HCT116 (cell line): ENCODE data around the gene RCSD1. TPM values are rescaled to one million over a fixed set of nuclear protein-coding genes. Genes with fewer than 3 reads are reported as not detected.

Source experiments
- ATAC-seq: fragments of 200-7000 bp; cut with Tn5 transposase; 2 replicates; pipeline ENCODE4 v1.9.1; 2020; ENCODE audit warnings: mild to moderate bottlenecking, moderate library complexity
- BruUV-seq: library from RNA; stranded (reverse); fragments of 400-500 nt; replicated peaks from 2 replicates; lab custom pipeline; 2021; lab: Mats Ljungman, UMichigan
- CTCF ChIA-PET: fragments of 300-600 bp; sonication (Branson Sonifier 250); formaldehyde crosslinking; loops from one replicate; lab custom pipeline; 2021; ENCODE audit warnings: antibody characterized with exemption; lab: Charles Lee
- POLR2A ChIA-PET: fragments of 300-600, 350-600 bp; sonication (Branson Sonifier 250); formaldehyde crosslinking; loops from one replicate; lab custom pipeline; 2021; ENCODE audit warnings: antibody characterized with exemption; lab: Charles Lee
- RAD21 ChIA-PET, 2 experiments: fragments of 300-600 bp; sonication (Branson Sonifier 250); formaldehyde crosslinking; loops; one replicate each; lab custom pipeline; 2023; ENCODE audit warnings: low total read pairs in 2 of 2; ENCODE audit not compliant: uncharacterized antibody in 2 of 2, unreplicated experiment in 2 of 2, low non-redundant PET in 1 of 2; lab: Charles Lee
- DNase-seq: peaks from one replicate; pipeline ENCODE4 v3.0.0-alpha.2; 2010; ENCODE audit warnings: low read depth, low spot score
- H2AFZ ChIP-seq: fragments of 200-600 bp; shearing (Covaris generic), sonication (generic); 2 replicates; pipeline ENCODE4 v1.6.1; 2017; ENCODE audit warnings: low read depth, mixed run types, mixed read lengths, antibody characterized with exemption, low read length; ENCODE audit not compliant: poor library complexity, severe bottlenecking
- H3K27ac ChIP-seq: 2 replicates; pipeline ENCODE4 v1.5.1; 2012; ENCODE audit warnings: low read depth, low read length
- H3K27me3 ChIP-seq: fragments of 200-600 bp; sonication (generic); 2 replicates; pipeline ENCODE4 v1.6.1; 2016; ENCODE audit warnings: mixed run types, low read length, mixed read lengths; ENCODE audit not compliant: insufficient read depth
- H3K36me3 ChIP-seq, 2 experiments: fragments of 200-500 bp in 1 of 2; fragments of 200-600 bp in 1 of 2; sonication (Bioruptor generic) in 1 of 2; sonication (generic) in 1 of 2; 2 replicates each; pipeline versions ENCODE4 v1.5.1 to v1.6.1; 2014 to 2016; ENCODE audit warnings: low read length in 2 of 2, inconsistent platforms in 1 of 2, mixed read lengths in 1 of 2, mixed run types in 1 of 2; ENCODE audit not compliant: insufficient read depth in 2 of 2, control insufficient read depth in 1 of 2
- H3K4me1 ChIP-seq, 2 experiments: fragments of 200-600 bp in 1 of 2; sonication (generic) in 1 of 2; 2 replicates each; pipeline versions ENCODE4 v1.5.1 to v1.6.1; 2012 to 2017; ENCODE audit warnings: low read length in 2 of 2, inconsistent platforms in 1 of 2, mild to moderate bottlenecking in 1 of 2, mixed read lengths in 1 of 2, mixed run types in 1 of 2, moderate library complexity in 1 of 2; ENCODE audit not compliant: insufficient read depth in 2 of 2, control insufficient read depth in 1 of 2
- H3K4me2 ChIP-seq: fragments of 200-600 bp; sonication (generic); 2 replicates; pipeline ENCODE4 v1.6.1; 2017; ENCODE audit warnings: mixed run types, low read length, mixed read lengths
- H3K4me3 ChIP-seq, 2 experiments: fragments of 200-600 bp in 1 of 2; sonication (generic) in 1 of 2; replicated peaks in 1 of 2; 2 replicates each; pipeline ENCODE4 v1.5.1; 2011 to 2016; ENCODE audit warnings: low read length in 2 of 2, control low read depth in 1 of 2, low read depth in 1 of 2, mild to moderate bottlenecking in 1 of 2, mixed read lengths in 1 of 2, mixed run types in 1 of 2
- H3K79me2 ChIP-seq: fragments of 200-600 bp; sonication (generic); 2 replicates; pipeline ENCODE4 v1.6.1; 2017; ENCODE audit warnings: mild to moderate bottlenecking, mixed run types, low read length, moderate library complexity, mixed read lengths; ENCODE audit not compliant: insufficient read depth
- H3K9ac ChIP-seq: fragments of 200-600 bp; sonication (generic); 2 replicates; pipeline ENCODE4 v1.6.1; 2016; ENCODE audit warnings: low read length, mixed read lengths
- H3K9me2 ChIP-seq: fragments of 200-600 bp; sonication (generic), shearing (Covaris generic); 2 replicates; pipeline ENCODE4 v1.6.1; 2017; ENCODE audit warnings: mixed run types, mild to moderate bottlenecking, moderate library complexity; ENCODE audit not compliant: insufficient read depth
- H3K9me3 ChIP-seq, 2 experiments: fragments of 200-500 bp in 1 of 2; fragments of 200-600 bp in 1 of 2; sonication (Bioruptor generic) in 1 of 2; sonication (generic) in 1 of 2; 2 replicates each; pipeline ENCODE4 v1.6.1; 2014 to 2017; ENCODE audit warnings: low read length in 2 of 2, mixed read lengths in 2 of 2, inconsistent platforms in 1 of 2, low read depth in 1 of 2, mild to moderate bottlenecking in 1 of 2, mixed run types in 1 of 2, moderate library complexity in 1 of 2; ENCODE audit not compliant: control insufficient read depth in 1 of 2, insufficient read depth in 1 of 2
- H4K20me1 ChIP-seq: fragments of 200-600 bp; sonication (generic), shearing (Covaris generic); 2 replicates; pipeline ENCODE4 v1.6.1; 2017; ENCODE audit warnings: mixed run types, mild to moderate bottlenecking, moderate library complexity; ENCODE audit not compliant: insufficient read depth
- CBX3 ChIP-seq: IDR thresholded peaks from 2 replicates; pipeline ENCODE4 v1.6.1; 2012; ENCODE audit warnings: low read depth
- CTCF ChIP-seq, 3 experiments: fragments of 200-600 bp in 1 of 3; sonication (generic) in 1 of 3; IDR thresholded peaks in 2 of 3; conservative IDR thresholded peaks in 1 of 3; 2 replicates each; pipeline ENCODE4 v1.5.1; 2012 to 2017; ENCODE audit warnings: low read depth in 2 of 3, low read length in 2 of 3, antibody characterized with exemption in 1 of 3, borderline replicate concordance in 1 of 3, control low read depth in 1 of 3, mild to moderate bottlenecking in 1 of 3, mixed read lengths in 1 of 3, mixed run types in 1 of 3, moderate library complexity in 1 of 3; ENCODE audit not compliant: insufficient read depth in 1 of 3
- EGR1 ChIP-seq: IDR thresholded peaks from 2 replicates; pipeline ENCODE4 v1.6.1; 2012; ENCODE audit warnings: low read depth
- ELF1 ChIP-seq: IDR thresholded peaks from 2 replicates; pipeline ENCODE4 v1.6.1; 2012; ENCODE audit warnings: low read depth, borderline replicate concordance
- EZH2 ChIP-seq: fragments of 200-600 bp; sonication (generic); IDR thresholded peaks from 2 replicates; pipeline ENCODE4 v1.6.1; 2017; ENCODE audit warnings: antibody characterized with exemption, mixed run types
- EZH2phosphoT487 ChIP-seq: fragments of 200-600 bp; IDR thresholded peaks from 2 replicates; pipeline ENCODE4 v1.6.1; 2018; ENCODE audit warnings: antibody characterized with exemption, borderline replicate concordance
- FOSL1 ChIP-seq: IDR thresholded peaks from 2 replicates; pipeline ENCODE4 v1.6.1; 2012; ENCODE audit warnings: low read depth
- JUND ChIP-seq: IDR thresholded peaks from 2 replicates; pipeline ENCODE4 v1.6.1; 2012
- RAD21 ChIP-seq: IDR thresholded peaks from 2 replicates; pipeline ENCODE4 v1.6.1; 2012; ENCODE audit warnings: low read depth, mild to moderate bottlenecking
- REST ChIP-seq: IDR thresholded peaks from 2 replicates; pipeline ENCODE4 v1.6.1; 2012; ENCODE audit warnings: low read depth
- SRF ChIP-seq: IDR thresholded peaks from 2 replicates; pipeline ENCODE4 v1.6.1; 2012; ENCODE audit warnings: low read depth
- TCF7L2 ChIP-seq: IDR thresholded peaks from 2 replicates; pipeline ENCODE4 v1.7.0; 2011; ENCODE audit warnings: borderline replicate concordance, inconsistent platforms; ENCODE audit not compliant: insufficient read depth, insufficient read length; ENCODE audit errors: extremely low read depth
- ZBTB33 ChIP-seq: IDR thresholded peaks from 2 replicates; pipeline ENCODE4 v1.6.1; 2011; ENCODE audit warnings: mild to moderate bottlenecking, low read length, moderate library complexity; ENCODE audit not compliant: insufficient replicate concordance; ENCODE audit errors: extremely low read depth
- ZNF274 ChIP-seq: fragments of 200-500 bp; sonication (Bioruptor generic); IDR thresholded peaks from 2 replicates; pipeline ENCODE4 v1.6.1; 2014; ENCODE audit warnings: mild to moderate bottlenecking, low read depth, low read length, inconsistent platforms
- intact Hi-C: fragments of 100-400 bp; cut with micrococcal nuclease; formaldehyde crosslinking; loops from 2 replicates; pipeline ENCODE4 v1.10.0; 2022
- total RNA-seq: library from RNA; stranded (reverse); gene quantifications from one replicate; pipeline ENCODE4 v1.2.1, GENCODE V29; 2021; ENCODE audit not compliant: unreplicated experiment
- TF ChIP-seq, protein P1 (sequence below): IDR thresholded peaks from 2 replicates; pipeline ENCODE4 v1.6.1; 2012
- TF ChIP-seq, protein P2 (sequence below): IDR thresholded peaks from 2 replicates; pipeline ENCODE4 v1.6.1; 2012

Gene RCSD1
- total RNA-seq, 1 experiment from 2014 or later, result 0.15 TPM

- Histone ChIP-seq H3K4me3 (no peak overlapping the region), H3K4me2 (no peak overlapping the region), H3K9ac (no peak overlapping the region), H3K9me3 (no peaks in the 10 kb centered on the region), H3K79me2 (no peaks in the 10 kb centered on the region), H3K36me3 (no peaks in the 10 kb centered on the region), H3K27ac (no peak overlapping the region), H3K9me2 (no peaks in the 10 kb centered on the region), H3K27me3 (no peaks in the 10 kb centered on the region), H3K4me1 (no peaks in the 10 kb centered on the region), H2AFZ (no peak overlapping the region), H4K20me1 (no peaks in the 10 kb centered on the region)
- intact Hi-C loops, result no loop called here
- DNase-seq (no peak), ATAC-seq (no peak)
- ChIA-PET POLR2A (no interaction called here), CTCF (no interaction called here), RAD21 (no interaction called here)
- BruUV-seq, result no TSS peak
- TF ChIP-seq FOSL1, result no peak
- TF ChIP-seq EZH2phosphoT487, result no peak
- no peak for TF ChIP-seq ZNF274
- no peak for TF ChIP-seq RAD21
- no peak for TF ChIP-seq JUND
- TF ChIP-seq, protein P1, sequence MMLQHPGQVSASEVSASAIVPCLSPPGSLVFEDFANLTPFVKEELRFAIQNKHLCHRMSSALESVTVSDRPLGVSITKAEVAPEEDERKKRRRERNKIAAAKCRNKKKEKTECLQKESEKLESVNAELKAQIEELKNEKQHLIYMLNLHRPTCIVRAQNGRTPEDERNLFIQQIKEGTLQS, result no peak
- no peak for TF ChIP-seq CTCF (IDR thresholded peaks at IDR 0.05 in 2 of 3, conservative IDR thresholded peaks at IDR 0.05 in 1 of 3; ENCODE audit: borderline replicate concordance in 1 of 3, insufficient read depth in 1 of 3, low read depth in 2 of 3, low read length in 2 of 3)
- no peak for TF ChIP-seq SRF
- no peak for TF ChIP-seq EZH2
- TF ChIP-seq ELF1, result no peak
- no peak for TF ChIP-seq TCF7L2
- TF ChIP-seq, protein P2, sequence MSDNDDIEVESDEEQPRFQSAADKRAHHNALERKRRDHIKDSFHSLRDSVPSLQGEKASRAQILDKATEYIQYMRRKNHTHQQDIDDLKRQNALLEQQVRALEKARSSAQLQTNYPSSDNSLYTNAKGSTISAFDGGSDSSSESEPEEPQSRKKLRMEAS, result no peak
- TF ChIP-seq EGR1, result no peak
- TF ChIP-seq REST, result no peak
- no peak for TF ChIP-seq ZBTB33
- no peak for TF ChIP-seq CBX3
These were observed 3.4 kb downstream of the RCSD1 start for GRCh38 chr1:167633258-167633944.
